ENCODE measurements around the gene PDSS2.

DNA sequence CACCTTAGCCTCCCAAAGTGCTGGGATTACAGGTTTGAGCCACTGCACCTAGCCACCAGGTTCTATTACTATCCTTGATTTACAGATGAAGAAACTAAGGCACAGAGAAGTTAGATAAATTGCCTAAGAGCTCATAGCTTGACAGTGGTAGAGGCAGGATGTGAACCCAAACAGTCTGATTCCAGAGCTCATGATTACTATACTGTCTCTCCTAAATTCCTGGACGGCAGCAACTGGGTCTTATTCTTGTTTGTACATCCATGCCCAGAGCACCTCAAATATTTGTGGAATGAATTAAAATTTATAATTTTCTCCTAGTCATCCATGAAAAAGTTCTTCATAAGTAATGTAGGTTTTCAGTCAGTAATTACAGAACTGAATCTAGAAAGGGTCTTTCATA, 15.1 kb downstream of the PDSS2 start:
- TF ChIP-seq, protein P1, sequence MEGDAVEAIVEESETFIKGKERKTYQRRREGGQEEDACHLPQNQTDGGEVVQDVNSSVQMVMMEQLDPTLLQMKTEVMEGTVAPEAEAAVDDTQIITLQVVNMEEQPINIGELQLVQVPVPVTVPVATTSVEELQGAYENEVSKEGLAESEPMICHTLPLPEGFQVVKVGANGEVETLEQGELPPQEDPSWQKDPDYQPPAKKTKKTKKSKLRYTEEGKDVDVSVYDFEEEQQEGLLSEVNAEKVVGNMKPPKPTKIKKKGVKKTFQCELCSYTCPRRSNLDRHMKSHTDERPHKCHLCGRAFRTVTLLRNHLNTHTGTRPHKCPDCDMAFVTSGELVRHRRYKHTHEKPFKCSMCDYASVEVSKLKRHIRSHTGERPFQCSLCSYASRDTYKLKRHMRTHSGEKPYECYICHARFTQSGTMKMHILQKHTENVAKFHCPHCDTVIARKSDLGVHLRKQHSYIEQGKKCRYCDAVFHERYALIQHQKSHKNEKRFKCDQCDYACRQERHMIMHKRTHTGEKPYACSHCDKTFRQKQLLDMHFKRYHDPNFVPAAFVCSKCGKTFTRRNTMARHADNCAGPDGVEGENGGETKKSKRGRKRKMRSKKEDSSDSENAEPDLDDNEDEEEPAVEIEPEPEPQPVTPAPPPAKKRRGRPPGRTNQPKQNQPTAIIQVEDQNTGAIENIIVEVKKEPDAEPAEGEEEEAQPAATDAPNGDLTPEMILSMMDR (IDR thresholded peaks at IDR 0.05; ENCODE audit: borderline replicate concordance, extremely low read depth, low read length, poor library complexity, severe bottlenecking), result no peak
- no peak for TF ChIP-seq EZH2 (IDR thresholded peaks at IDR 0.05; ENCODE audit: borderline replicate concordance, low read depth, low read length, severe bottlenecking)
